Neural progenitor cell (in vitro differentiated cells): ENCODE results near the gene INSC. TPM values are rescaled to one million over a fixed set of nuclear protein-coding genes. Genes with fewer than 3 reads are reported as not detected.

ENCODE experiments used
- DNase-seq: peaks from one replicate; pipeline ENCODE4 v3.0.0-alpha.2; 2016; ENCODE audit warnings: low spot score
- H2AFZ ChIP-seq: fragments of 200-600 bp; sonication (generic); replicated peaks from 2 replicates; pipeline ENCODE4 v1.6.1; 2016; ENCODE audit warnings: antibody characterized with exemption
- H3F3A ChIP-seq: fragments of 200-600 bp; sonication (generic); 2 replicates; pipeline ENCODE4 v1.6.1; 2016; ENCODE audit warnings: antibody characterized with exemption, low read depth
- H3K27ac ChIP-seq: fragments of 200-600 bp; sonication (generic); 2 replicates; pipeline ENCODE4 v1.5.1; 2016; ENCODE audit warnings: mild to moderate bottlenecking
- H3K27me3 ChIP-seq: fragments of 200-600 bp; sonication (generic); 2 replicates; pipeline ENCODE4 v1.6.1; 2016; ENCODE audit warnings: mild to moderate bottlenecking, moderate library complexity
- H3K36me3 ChIP-seq: fragments of 200-600 bp; sonication (generic); 2 replicates; pipeline ENCODE4 v1.5.1; 2016
- H3K4me1 ChIP-seq: fragments of 200-600 bp; sonication (generic); 2 replicates; pipeline ENCODE4 v1.6.1; 2016; ENCODE audit warnings: mixed run types
- H3K4me2 ChIP-seq: fragments of 200-600 bp; sonication (generic); 2 replicates; pipeline ENCODE4 v1.6.1; 2016
- H3K4me3 ChIP-seq: fragments of 200-600 bp; sonication (generic); 2 replicates; pipeline ENCODE4 v1.5.1; 2016
- H3K79me2 ChIP-seq: fragments of 200-600 bp; sonication (generic); 2 replicates; pipeline ENCODE4 v1.6.1; 2016; ENCODE audit warnings: low read depth
- H3K9ac ChIP-seq: fragments of 200-600 bp; sonication (generic); 2 replicates; pipeline ENCODE4 v1.6.1; 2016
- H3K9me3 ChIP-seq: fragments of 200-600 bp; sonication (generic); 2 replicates; pipeline ENCODE4 v1.5.1; 2016; ENCODE audit warnings: low read depth
- H4K20me1 ChIP-seq: fragments of 200-600 bp; sonication (generic); 2 replicates; pipeline ENCODE4 v1.6.1; 2016; ENCODE audit warnings: low read depth
- H3K27ac Mint-ChIP-seq: 3 replicates; pipeline ENCODE4 v1.8.0; 2021; ENCODE audit warnings: mixed read lengths
- H3K27me3 Mint-ChIP-seq: 2 replicates; pipeline ENCODE4 v1.8.0; 2022; ENCODE audit warnings: low read depth, mild to moderate bottlenecking, inconsistent platforms, moderate library complexity, mixed read lengths; ENCODE audit not compliant: insufficient read depth
- H3K36me3 Mint-ChIP-seq: 3 replicates; pipeline ENCODE4 v1.8.0; 2021; ENCODE audit warnings: mixed read lengths
- H3K4me1 Mint-ChIP-seq: 3 replicates; pipeline ENCODE4 v1.8.0; 2021; ENCODE audit warnings: mixed read lengths
- H3K4me3 Mint-ChIP-seq: 3 replicates; pipeline ENCODE4 v1.8.0; 2021; ENCODE audit warnings: mild to moderate bottlenecking, moderate library complexity, mixed read lengths
- H3K9me3 Mint-ChIP-seq: 3 replicates; pipeline ENCODE4 v1.8.0; 2020; ENCODE audit warnings: mixed read lengths
- CTCF ChIP-seq: fragments of 200-600 bp; sonication (generic); IDR thresholded peaks from 2 replicates; pipeline ENCODE4 v1.5.1; 2017; ENCODE audit warnings: antibody characterized with exemption, mild to moderate bottlenecking
- EZH2 ChIP-seq: fragments of 200-600 bp; sonication (generic); IDR thresholded peaks from 2 replicates; pipeline ENCODE4 v1.6.1; 2017; ENCODE audit warnings: antibody characterized with exemption, mild to moderate bottlenecking, moderate library complexity
- EZH2phosphoT487 ChIP-seq: fragments of 200-600 bp; sonication (generic); IDR thresholded peaks from 2 replicates; pipeline ENCODE4 v1.6.1; 2017; ENCODE audit warnings: antibody characterized with exemption
- total RNA-seq: library from RNA; depleted of rRNA; stranded (reverse); fragments of >200 nt; gene quantifications from 2 replicates; pipeline ENCODE4 v1.2.3, GENCODE V29; 2015; ENCODE audit warnings: low replicate concordance

Gene INSC
- total RNA-seq, 1 donor from 2014 or later: 0.09 TPM

- Histone ChIP-seq H3K27ac (no peak overlapping the region), H3K27me3 (no peaks in the 10 kb centered on the region), H3K4me3 (no peak overlapping the region), H3K9me3 (no peaks in the 10 kb centered on the region), H3K36me3 (no peaks in the 10 kb centered on the region), H3K4me2 (no peak overlapping the region), H4K20me1 (no peaks in the 10 kb centered on the region), H3F3A (no peaks in the 10 kb centered on the region), H3K4me1 (peaks cover 31% of the 10 kb centered on the region), H2AFZ (no peak overlapping the region), H3K79me2 (no peaks in the 10 kb centered on the region), H3K9ac (no peak overlapping the region)
- Mint-ChIP-seq H3K36me3 (no peaks in the 10 kb centered on the region), H3K4me3 (no peak overlapping the region), H3K27ac (no peak overlapping the region), H3K9me3 (no peaks in the 10 kb centered on the region), H3K27me3 (no peaks in the 10 kb centered on the region), H3K4me1 (peaks cover 20% of the 10 kb centered on the region)
- no peak for DNase-seq
- TF ChIP-seq EZH2 (no peak), EZH2phosphoT487 (no peak), CTCF (no peak)
Measured at GRCh38 chr11:15143855-15144254, 29.1 kb downstream of the INSC start.

GRCh38 chr11:15144347-15144746 is 29.6 kb downstream of the INSC start:
- H3K27me3 ChIP-seq: no peaks in the 10 kb centered on the region
- no peaks in the 10 kb centered on the region for H3K9me3 Mint-ChIP-seq
- no peaks in the 10 kb centered on the region for H3K79me2 ChIP-seq
- no peaks in the 10 kb centered on the region for H4K20me1 ChIP-seq
- no peak overlapping the region for H3K4me3 ChIP-seq
- H3K27me3 Mint-ChIP-seq: no peaks in the 10 kb centered on the region
- peaks cover 31% of the 10 kb centered on the region for H3K4me1 ChIP-seq
- no peak overlapping the region for H2AFZ ChIP-seq
- no peak overlapping the region for H3K27ac ChIP-seq
- H3F3A ChIP-seq: no peaks in the 10 kb centered on the region
- TF ChIP-seq EZH2 (no peak), CTCF (no peak), EZH2phosphoT487 (no peak)
- H3K36me3 ChIP-seq: no peaks in the 10 kb centered on the region
- no peak overlapping the region for H3K4me3 Mint-ChIP-seq
- no peak overlapping the region for H3K4me2 ChIP-seq
- no peak overlapping the region for H3K27ac Mint-ChIP-seq
- no peaks in the 10 kb centered on the region for H3K36me3 Mint-ChIP-seq
- DNase-seq: no peak
- no peaks in the 10 kb centered on the region for H3K9me3 ChIP-seq
- no peak overlapping the region for H3K9ac ChIP-seq
- H3K4me1 Mint-ChIP-seq: peaks cover 20% of the 10 kb centered on the region

GRCh38 chr11:15145151-15145550 is 30.4 kb downstream of the INSC start:
- H3K9me3 ChIP-seq: no peaks in the 10 kb centered on the region
- H4K20me1 ChIP-seq: no peaks in the 10 kb centered on the region

More at GRCh38 chr11:15145151-15145550, 30.4 kb downstream of the INSC start:
- Histone ChIP-seq H3K27ac (no peak overlapping the region), H3K4me2 (no peak overlapping the region), H2AFZ (no peak overlapping the region), H3K79me2 (no peaks in the 10 kb centered on the region), H3K27me3 (no peaks in the 10 kb centered on the region), H3K9ac (no peak overlapping the region), H3K4me3 (no peak overlapping the region), H3F3A (no peaks in the 10 kb centered on the region), H3K4me1 (peaks cover 31% of the 10 kb centered on the region), H3K36me3 (no peaks in the 10 kb centered on the region)
- DNase-seq: no peak
- Mint-ChIP-seq H3K4me1 (peaks cover 20% of the 10 kb centered on the region), H3K36me3 (no peaks in the 10 kb centered on the region), H3K4me3 (no peak overlapping the region), H3K27ac (no peak overlapping the region), H3K9me3 (no peaks in the 10 kb centered on the region), H3K27me3 (no peaks in the 10 kb centered on the region)
- TF ChIP-seq CTCF: no peak
- no peak for TF ChIP-seq EZH2
- no peak for TF ChIP-seq EZH2phosphoT487
